GM12878 (cell line): ENCODE data around the gene JAG1.

Experiments
- CBX5 ChIP-seq: sonication (generic); IDR thresholded peaks from 2 replicates; pipeline ENCODE4 v1.6.1; 2016; ENCODE audit warnings: low read depth, moderate library complexity, mild to moderate bottlenecking, inconsistent platforms
- JUNB ChIP-seq: IDR thresholded peaks from 2 replicates; pipeline ENCODE4 v1.6.1; 2016; ENCODE audit warnings: antibody characterized with exemption, mild to moderate bottlenecking
- RELA ChIP-seq: fragments of 450-650 bp; IDR thresholded peaks from 2 replicates; pipeline ENCODE4 v1.8.0; 2014; ENCODE audit warnings: borderline replicate concordance; ENCODE audit not compliant: partially characterized antibody
- SIN3A ChIP-seq: IDR thresholded peaks from 2 replicates; pipeline ENCODE4 v1.6.1; 2012; ENCODE audit warnings: low read depth, low read length, improper control_type of control experiment
- TF ChIP-seq, protein P1 (sequence below), 3 experiments: IDR thresholded peaks in 2 of 3; conservative IDR thresholded peaks in 1 of 3; 2 replicates each; pipeline ENCODE4 v1.5.1; 2011; ENCODE audit warnings: low read depth in 3 of 3, low read length in 3 of 3, mild to moderate bottlenecking in 3 of 3, control low read depth in 2 of 3, moderate library complexity in 2 of 3, inconsistent platforms in 1 of 3, mixed read lengths in 1 of 3; ENCODE audit not compliant: control insufficient read depth in 2 of 3, insufficient read depth in 1 of 3; ENCODE audit errors: extremely low read depth in 1 of 3

DNA sequence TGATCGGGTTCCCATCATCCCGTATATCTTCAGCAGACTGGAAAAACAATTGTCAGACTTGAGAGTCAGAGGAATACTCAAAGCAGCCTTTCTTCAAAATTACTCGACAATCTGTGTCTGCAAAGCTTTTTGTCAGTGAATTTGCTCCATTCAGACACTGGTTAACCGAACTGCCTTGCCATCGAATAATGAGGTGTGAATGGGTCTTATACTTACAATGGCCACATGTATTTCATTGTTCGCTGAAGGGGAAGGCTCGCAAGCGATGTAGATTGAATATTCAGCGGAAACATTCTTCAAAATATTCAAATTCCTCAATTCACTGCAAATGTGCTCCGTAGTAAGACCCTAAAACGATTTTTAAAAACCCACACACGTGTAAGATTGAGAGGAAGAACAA, 32.9 kb downstream of the JAG1 start:
- TF ChIP-seq RELA (no peak), JUNB (no peak), CBX5 (no peak), SIN3A (no peak)
- TF ChIP-seq, protein P1, sequence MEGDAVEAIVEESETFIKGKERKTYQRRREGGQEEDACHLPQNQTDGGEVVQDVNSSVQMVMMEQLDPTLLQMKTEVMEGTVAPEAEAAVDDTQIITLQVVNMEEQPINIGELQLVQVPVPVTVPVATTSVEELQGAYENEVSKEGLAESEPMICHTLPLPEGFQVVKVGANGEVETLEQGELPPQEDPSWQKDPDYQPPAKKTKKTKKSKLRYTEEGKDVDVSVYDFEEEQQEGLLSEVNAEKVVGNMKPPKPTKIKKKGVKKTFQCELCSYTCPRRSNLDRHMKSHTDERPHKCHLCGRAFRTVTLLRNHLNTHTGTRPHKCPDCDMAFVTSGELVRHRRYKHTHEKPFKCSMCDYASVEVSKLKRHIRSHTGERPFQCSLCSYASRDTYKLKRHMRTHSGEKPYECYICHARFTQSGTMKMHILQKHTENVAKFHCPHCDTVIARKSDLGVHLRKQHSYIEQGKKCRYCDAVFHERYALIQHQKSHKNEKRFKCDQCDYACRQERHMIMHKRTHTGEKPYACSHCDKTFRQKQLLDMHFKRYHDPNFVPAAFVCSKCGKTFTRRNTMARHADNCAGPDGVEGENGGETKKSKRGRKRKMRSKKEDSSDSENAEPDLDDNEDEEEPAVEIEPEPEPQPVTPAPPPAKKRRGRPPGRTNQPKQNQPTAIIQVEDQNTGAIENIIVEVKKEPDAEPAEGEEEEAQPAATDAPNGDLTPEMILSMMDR (IDR thresholded peaks at IDR 0.05 in 2 of 3, conservative IDR thresholded peaks at IDR 0.05 in 1 of 3; ENCODE audit: control insufficient read depth in 2 of 3, extremely low read depth in 1 of 3, insufficient read depth in 1 of 3, low read depth in 3 of 3, low read length in 3 of 3), result no peak
